ENCODE measurements around the gene GGT6.
"Not testable (repeated sequence)": the region's sequence is repeated elsewhere in the genome, so short reads cannot be mapped to it uniquely, and the experiment has no call there.

Gene GGT6

DNA sequence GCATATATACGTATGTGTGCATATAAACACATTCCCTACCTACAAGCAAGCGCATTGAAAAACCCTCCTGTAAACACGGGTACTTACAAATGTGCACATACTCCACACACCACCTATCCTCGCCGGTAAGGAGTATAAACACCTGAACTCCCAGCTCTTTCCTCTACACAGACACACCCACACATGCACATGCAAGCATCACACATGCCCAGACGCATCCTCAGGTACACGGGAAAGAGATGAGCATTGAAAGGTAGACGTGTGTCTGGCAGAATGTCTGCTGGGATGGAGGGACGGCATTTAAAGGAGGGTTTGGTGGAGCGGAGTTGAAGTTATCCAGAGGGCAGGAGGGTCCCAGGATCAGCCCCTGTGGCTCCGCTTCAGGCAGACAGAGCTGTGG lies 19.3 kb upstream of the GGT6 start:
- TF ChIP-seq, protein P1, sequence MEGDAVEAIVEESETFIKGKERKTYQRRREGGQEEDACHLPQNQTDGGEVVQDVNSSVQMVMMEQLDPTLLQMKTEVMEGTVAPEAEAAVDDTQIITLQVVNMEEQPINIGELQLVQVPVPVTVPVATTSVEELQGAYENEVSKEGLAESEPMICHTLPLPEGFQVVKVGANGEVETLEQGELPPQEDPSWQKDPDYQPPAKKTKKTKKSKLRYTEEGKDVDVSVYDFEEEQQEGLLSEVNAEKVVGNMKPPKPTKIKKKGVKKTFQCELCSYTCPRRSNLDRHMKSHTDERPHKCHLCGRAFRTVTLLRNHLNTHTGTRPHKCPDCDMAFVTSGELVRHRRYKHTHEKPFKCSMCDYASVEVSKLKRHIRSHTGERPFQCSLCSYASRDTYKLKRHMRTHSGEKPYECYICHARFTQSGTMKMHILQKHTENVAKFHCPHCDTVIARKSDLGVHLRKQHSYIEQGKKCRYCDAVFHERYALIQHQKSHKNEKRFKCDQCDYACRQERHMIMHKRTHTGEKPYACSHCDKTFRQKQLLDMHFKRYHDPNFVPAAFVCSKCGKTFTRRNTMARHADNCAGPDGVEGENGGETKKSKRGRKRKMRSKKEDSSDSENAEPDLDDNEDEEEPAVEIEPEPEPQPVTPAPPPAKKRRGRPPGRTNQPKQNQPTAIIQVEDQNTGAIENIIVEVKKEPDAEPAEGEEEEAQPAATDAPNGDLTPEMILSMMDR (IDR thresholded peaks at IDR 0.05): no peak
- no peak for DNase-seq
- Mint-ChIP-seq H3K9me3 (peaks cover 4% of the 10 kb centered on the region), H3K27me3 (ENCODE audit: low read depth, poor library complexity) (peaks cover 27% of the 10 kb centered on the region), H3K27ac (no peak overlapping the region), H3K4me1 (peaks cover 81% of the 10 kb centered on the region), H3K4me3 (no peak overlapping the region), H3K36me3 (ENCODE audit: low read depth) (no peaks in the 10 kb centered on the region)

DNA sequence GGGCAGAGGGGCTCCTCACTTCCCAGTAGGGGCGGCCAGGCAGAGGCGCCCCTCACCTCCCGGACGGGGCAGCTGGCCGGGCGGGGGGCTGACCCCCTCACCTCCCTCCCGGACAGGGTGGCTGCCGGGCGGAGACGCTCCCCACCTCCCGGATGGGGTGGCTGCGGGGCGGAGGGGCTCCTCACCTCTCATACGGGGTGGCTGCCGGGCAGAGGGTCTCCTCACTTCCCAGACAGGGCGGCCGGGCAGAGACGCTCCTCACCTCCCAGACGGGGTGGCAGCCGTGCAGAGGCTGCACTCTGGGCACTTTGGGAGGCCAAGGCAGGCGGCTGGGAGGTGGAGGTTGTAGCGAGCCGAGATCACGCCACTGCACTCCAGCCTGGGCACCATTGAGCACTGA lies 18.0 kb upstream of the GGT6 start:
- not testable (repeated sequence) for DNase-seq, H3K9me3 Mint-ChIP-seq
- H3K27me3 Mint-ChIP-seq (ENCODE audit: low read depth, poor library complexity): peaks cover 20% of the 10 kb centered on the region

DNA sequence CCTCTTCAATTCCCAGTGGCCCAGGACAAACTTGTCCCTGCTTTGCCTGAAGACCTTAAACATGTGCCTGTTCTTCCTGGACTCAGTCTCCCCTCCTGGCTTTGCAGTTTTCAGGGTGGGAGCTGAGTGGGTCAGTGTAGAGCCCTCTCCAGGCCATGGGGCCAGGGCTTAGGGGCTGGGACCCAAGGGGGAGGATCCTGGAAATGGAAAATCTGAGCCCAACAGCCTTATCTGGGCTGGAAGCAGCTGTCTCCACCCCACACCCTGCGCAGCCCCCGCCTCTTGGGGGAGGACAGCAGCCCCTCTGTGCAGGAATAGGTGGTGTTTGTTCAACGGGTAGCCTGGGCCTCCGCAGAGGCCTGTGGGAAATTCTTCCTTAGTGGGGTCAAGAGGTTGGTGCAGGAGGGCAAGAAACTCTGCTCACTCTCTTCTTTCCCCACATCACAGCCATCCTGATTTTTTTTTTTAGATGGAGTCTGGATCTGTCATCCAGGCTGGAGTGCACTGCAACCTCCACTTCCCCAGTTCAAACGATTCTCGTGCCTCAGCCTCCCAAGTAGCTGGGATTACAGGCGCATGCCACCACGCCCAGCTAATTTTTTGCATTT lies 17.1 kb upstream of the GGT6 start:
- H3K27ac Mint-ChIP-seq: peak overlapping the region; percentile 96

More for the DNA sequence above, 18.0 kb upstream of the GGT6 start:
- H3K4me1 Mint-ChIP-seq: peaks cover 84% of the 10 kb centered on the region
- not testable (repeated sequence) for H3K36me3 Mint-ChIP-seq (ENCODE audit: low read depth); H3K27ac Mint-ChIP-seq; H3K4me3 Mint-ChIP-seq

DNA sequence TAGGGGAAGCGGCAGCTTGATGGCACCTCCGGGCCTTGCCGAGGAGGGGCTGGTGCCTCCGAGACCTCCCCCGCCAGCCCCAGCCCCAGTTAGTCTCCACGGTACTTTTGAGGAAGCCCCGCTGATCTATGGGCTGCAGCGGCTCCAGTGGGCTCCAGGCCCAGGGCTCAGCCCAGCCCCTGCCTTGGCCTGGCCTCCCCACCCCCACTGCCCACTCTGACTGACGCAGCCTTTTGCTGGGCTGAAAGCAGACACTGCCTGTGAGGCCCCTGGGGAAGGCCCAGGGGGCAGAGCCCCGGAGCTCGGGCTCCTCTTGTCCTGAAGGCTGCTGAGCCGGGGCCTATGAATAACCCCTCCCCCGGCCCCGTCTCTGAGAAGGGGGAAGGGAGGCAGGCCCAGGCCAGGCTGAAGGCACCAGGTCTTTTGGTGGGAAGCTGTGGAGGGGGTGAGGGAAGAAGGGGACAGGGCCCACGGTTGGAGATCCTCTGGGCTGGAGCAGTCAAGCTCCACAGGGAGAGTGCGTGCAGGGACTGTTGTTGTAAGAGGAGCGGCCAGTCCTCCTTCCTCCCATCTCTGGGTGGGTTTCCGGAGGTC lies 16.4 kb upstream of the GGT6 start:
- peak overlapping the region; percentile 96 for H3K27ac Mint-ChIP-seq
- TF ChIP-seq, protein P1 (IDR thresholded peaks at IDR 0.05): no peak
- peaks cover 7% of the 10 kb centered on the region for H3K27me3 Mint-ChIP-seq (ENCODE audit: low read depth, poor library complexity)
- H3K4me1 Mint-ChIP-seq: peaks cover 75% of the 10 kb centered on the region
- no peaks in the 10 kb centered on the region for H3K36me3 Mint-ChIP-seq (ENCODE audit: low read depth)
- H3K4me3 Mint-ChIP-seq: peak overlapping the region; percentile 55
- H3K9me3 Mint-ChIP-seq: peaks cover 4% of the 10 kb centered on the region
- peak; percentile 87 for DNase-seq

More for the DNA sequence above, 17.1 kb upstream of the GGT6 start:
- H3K4me1 Mint-ChIP-seq: peaks cover 81% of the 10 kb centered on the region
- peaks cover 11% of the 10 kb centered on the region for H3K27me3 Mint-ChIP-seq (ENCODE audit: low read depth, poor library complexity)
- TF ChIP-seq, protein P1 (IDR thresholded peaks at IDR 0.05): no peak
- H3K9me3 Mint-ChIP-seq: peaks cover 4% of the 10 kb centered on the region
- DNase-seq: no peak
- no peak overlapping the region for H3K4me3 Mint-ChIP-seq
- no peaks in the 10 kb centered on the region for H3K36me3 Mint-ChIP-seq (ENCODE audit: low read depth)

DNA sequence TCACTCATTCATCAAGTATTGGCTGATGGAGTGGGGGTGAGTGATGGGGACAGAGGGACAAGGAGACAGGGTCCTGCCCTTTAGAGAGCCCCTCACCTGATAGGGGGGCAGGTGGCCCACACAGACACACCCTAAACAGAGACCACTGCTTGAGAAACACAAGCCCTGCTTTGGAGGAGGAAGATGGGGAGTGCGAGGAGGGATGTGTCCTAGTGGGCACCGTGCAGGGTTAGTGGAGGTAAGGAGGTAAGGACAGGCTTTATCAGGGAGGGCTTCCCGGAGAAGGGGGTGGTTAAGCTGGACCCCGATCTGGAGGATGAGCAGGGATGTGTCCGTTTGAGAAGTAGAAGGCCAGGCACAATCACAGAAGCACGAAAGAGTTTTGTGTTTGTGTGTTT lies 15.8 kb upstream of the GGT6 start:
- H3K4me3 Mint-ChIP-seq: peak overlapping the region; percentile 23

DNA sequence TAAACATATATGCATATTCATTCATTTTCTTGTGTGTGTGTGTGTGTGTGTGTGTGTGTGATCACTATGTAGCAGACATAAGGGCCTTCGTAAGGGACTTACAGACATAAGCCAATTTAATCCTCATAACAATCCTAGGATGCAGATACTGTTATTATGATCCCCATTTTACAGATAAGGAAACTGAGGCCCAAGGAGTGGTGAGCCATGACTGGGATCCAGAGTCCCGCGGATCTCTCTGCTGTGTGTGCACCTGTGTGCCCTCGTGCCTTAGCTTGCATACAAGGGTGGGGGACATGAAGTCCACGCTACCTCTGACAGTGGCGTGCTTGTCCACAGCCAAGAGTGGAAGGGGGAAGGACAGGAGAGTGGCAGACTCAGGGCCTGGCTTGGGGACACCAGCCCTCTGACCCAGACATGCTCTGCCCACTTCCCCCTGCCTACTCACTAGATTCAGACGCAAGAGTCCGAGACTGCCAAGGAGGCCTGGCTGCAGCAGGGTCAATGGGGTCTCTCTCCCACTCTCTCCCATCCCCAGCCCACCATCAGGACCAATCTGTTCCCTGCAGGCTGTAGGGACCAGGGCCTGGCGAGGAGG lies 14.2 kb upstream of the GGT6 start:
- Mint-ChIP-seq H3K36me3 (ENCODE audit: low read depth) (no peaks in the 10 kb centered on the region), H3K27me3 (ENCODE audit: low read depth, poor library complexity) (peaks cover 4% of the 10 kb centered on the region), H3K4me1 (peaks cover 60% of the 10 kb centered on the region), H3K4me3 (peak overlapping the region; percentile 69), H3K27ac (peak overlapping the region; percentile 92), H3K9me3 (peaks cover 4% of the 10 kb centered on the region)
- TF ChIP-seq, protein P1 (IDR thresholded peaks at IDR 0.05): no peak
- DNase-seq: no peak

More for the DNA sequence above, 15.8 kb upstream of the GGT6 start:
- Mint-ChIP-seq H3K27ac (peak overlapping the region; percentile 86), H3K36me3 (ENCODE audit: low read depth) (no peaks in the 10 kb centered on the region), H3K4me1 (peaks cover 68% of the 10 kb centered on the region), H3K9me3 (peaks cover 4% of the 10 kb centered on the region), H3K27me3 (ENCODE audit: low read depth, poor library complexity) (peaks cover 7% of the 10 kb centered on the region)
- TF ChIP-seq, protein P1 (IDR thresholded peaks at IDR 0.05): no peak
- DNase-seq: no peak
